HG03378 (cell line): Measurements from ENCODE around the gene KIAA0232.
"Not testable (repeated sequence)": the region's sequence is repeated elsewhere in the genome, so short reads cannot be mapped to it uniquely, and the experiment has no call there.

Source experiments
- ATAC-seq: cut with Tn5 transposase; IDR thresholded peaks from one replicate; pipeline ENCODE4 v1.9.1; 2021; ENCODE audit warnings: mild to moderate bottlenecking, moderate library complexity; ENCODE audit not compliant: unreplicated experiment

The KIAA0232 gene

DNA sequence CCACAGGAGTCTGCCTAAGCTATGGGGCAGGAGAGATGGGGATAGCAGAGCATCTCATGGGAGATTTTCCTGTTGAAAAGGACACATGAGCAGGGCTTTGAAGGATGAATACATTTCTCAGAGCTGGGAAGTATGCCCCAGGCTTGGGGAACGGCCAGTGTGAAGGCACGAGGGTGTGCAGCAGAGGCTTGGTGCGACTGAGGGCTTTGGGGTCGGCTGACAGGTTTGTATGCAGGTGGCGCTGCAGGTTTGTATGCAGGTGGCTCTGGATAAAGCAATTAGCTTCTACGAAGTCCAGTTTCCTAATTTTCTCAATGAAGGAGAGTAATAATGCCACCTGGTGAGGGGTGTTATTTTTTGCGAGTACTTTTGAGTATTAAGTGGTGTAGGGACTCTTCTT is 6.8 kb upstream of the KIAA0232 start:
- no peak for ATAC-seq

DNA sequence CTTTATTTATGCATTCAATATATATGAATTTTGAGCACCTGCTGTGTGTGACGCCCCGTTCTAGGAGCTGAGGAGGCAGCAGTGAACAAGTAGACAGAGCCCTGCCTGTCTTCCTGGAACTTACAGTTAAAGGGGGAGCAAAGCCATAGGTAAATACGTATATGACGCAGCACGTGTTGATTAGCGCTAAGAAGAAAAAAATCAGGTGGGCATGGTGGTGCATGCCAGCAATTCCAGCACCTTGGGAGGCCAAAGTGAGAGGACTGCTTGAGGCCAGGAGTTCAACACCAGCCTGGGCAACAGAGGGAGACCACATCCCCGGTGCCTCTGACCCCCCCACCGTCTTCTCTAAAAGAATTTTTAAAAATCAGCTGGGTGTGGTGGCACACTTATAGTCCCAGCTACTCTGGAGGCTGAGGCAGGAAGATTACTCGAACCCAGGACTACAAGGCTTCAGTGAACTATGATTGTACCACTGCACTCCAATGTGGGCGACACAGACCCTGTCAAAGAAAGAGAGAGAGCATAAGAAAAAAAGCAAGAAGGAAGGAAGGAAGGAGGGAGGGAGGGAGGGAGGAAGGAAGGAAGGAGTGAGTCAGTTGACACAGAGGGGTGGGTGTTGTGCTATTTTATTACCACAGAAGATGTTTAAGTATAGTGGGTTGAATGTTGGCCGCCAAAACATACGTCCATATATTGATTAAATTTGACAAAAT is 5.4 kb upstream of the KIAA0232 start:
- no peak for ATAC-seq

DNA sequence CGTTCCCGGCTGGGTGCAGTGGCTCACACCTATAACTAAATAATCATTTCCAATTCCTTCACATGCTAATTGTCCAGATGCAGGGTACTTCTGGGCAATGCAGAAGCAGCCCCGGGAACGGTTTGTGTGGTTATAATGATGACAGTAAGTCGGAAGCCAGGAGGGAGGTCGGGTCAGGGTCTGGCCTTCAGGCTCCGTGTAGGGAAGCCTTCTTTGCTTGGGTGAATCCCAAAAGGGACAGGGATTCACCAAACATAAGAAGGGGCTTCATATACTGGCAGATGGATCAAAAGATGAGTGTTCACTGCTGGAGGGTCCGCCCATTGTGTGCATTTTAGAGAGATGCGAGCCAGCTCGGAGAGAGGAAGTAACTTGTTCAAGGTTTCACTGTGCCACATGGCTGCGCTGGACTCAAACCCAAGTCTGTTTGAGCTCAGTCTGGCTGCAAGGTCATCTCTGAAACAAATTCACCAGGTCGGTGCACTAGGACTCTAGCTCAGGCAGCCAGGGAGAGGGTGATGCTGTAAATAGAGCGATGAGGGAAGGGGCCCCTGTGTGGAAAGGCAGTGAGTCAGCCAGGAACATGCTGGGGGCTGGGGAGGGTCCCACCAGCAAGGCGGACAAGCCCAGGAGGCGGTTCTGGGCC is 4.8 kb upstream of the KIAA0232 start:
- no peak for ATAC-seq

GRCh38 chr4:6778435-6778834 is 4.1 kb upstream of the KIAA0232 start:
- ATAC-seq, result no peak

GRCh38 chr4:6779667-6780565 is 2.6 kb upstream of the KIAA0232 start:
- no peak for ATAC-seq

GRCh38 chr4:6781113-6781512 is 1.4 kb upstream of the KIAA0232 start:
- ATAC-seq, result no peak

GRCh38 chr4:6781561-6781960 is 966 bp upstream of the KIAA0232 start:
- ATAC-seq, result no peak

GRCh38 chr4:6782846-6783110 is 251 bp downstream of the KIAA0232 start:
- ATAC-seq, result no peak

DNA sequence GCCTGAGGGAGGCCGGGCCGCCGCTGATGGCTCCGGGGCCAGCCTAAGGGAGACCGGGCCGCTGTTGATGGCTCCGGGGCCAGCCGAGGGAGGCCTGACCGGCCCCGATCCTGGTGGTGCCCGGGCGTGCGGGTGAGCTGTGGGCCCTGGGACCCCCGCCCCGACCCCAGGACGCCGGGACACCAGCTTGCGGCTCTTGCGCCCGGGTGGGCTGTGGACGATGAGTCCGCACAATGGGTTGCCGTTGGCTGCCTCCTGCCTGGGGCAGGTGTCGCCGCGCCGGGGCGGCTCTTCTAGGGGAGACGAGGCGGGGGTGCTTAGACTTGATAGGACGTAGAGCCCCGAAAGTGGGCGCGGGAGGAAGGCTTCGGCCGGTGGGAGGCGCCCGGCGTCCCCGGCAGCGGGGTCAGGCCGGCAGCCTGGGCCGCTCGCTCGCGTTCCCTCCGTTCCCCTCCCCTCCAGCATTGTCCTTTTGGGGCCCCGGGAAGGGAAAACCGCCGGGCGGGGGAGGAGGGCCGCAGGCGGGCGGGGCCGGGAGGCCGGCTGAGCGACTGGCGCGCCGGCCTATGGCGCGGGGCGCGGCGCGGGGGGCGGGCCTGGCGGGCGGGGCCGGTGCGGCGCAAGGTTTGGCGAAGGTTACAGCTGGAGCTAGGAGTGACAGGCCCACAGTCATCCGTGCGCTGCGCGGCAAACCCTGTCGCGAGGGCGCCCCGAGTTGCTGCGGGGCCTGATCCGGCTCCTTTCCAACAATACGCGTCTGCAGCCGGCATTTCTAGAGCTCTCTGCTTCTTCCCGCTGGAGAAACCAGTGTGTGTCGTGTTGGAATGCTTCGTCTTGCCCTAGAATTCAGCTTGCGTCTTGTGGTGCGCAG is 819 bp downstream of the KIAA0232 start:
- ATAC-seq, result peak; percentile 68

- ATAC-seq, result no peak
Observed at GRCh38 chr4:6785572-6785925, 3.0 kb downstream of the KIAA0232 start.

DNA sequence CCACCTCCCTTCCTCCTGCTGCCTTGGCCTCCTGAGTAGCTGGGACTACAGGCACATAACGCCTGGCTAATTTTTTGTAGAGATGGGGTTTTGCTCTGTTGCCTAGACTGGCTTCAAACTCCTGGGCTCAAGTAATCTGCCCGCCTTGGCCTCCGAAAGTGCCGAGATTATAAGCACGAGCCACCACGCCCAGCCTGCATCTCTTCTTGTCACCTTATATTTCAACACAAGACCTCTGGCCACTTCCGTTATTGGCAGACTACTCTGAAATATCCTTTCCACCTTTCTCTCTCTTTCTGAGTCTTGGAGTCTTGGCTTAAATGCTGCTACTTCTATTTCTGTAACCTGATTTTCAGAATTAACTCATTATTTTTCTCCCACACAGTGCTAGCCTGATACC is 5.6 kb downstream of the KIAA0232 start:
- ATAC-seq, result no peak

- ATAC-seq, result not testable (repeated sequence)
Observed at GRCh38 chr4:6791245-6791644, 8.7 kb downstream of the KIAA0232 start.

- ATAC-seq, result not testable (repeated sequence)
Observed at GRCh38 chr4:6791796-6792195, 9.3 kb downstream of the KIAA0232 start.

DNA sequence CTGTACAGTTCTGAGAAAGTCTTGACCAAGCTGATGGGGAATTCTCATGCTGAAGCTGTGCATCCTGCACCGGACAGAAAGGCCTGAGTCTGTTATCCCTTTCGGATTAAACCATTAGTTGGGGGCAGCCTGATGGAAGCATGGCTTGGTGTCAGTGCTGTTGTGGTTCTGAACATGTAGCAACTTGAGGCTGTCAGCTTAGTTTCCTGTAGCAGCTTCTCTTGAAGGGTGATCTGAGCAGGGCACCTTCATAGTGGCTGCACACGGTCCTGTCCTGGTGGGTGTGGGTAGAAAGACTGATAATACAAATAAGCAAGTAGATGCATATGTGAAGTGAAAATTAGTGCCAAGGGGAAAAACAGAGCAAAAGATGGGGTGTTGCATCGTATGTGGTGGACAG is 11.7 kb downstream of the KIAA0232 start:
- no peak for ATAC-seq

GRCh38 chr4:6795821-6796220 is 13.3 kb downstream of the KIAA0232 start:
- no peak for ATAC-seq

DNA sequence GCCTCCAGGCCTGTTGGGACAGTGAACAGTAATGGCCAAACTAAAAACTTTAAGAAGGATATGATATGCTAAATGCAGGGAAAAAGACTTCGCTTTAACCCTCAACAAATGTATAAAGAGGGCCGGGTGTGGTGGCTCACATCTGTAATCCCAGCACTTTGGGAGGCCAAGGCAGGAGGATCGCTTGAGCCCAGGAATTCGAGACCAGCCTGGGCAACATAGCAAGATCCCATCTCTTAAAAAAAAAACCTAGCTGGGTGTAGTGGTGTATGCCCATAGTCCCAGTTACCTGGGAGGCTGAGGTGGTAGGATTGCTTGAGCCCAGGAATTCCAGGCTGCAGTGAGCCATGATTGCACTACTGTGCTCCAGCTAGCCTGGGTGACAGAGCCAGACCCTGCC is 14.8 kb downstream of the KIAA0232 start:
- not testable (repeated sequence) for ATAC-seq

DNA sequence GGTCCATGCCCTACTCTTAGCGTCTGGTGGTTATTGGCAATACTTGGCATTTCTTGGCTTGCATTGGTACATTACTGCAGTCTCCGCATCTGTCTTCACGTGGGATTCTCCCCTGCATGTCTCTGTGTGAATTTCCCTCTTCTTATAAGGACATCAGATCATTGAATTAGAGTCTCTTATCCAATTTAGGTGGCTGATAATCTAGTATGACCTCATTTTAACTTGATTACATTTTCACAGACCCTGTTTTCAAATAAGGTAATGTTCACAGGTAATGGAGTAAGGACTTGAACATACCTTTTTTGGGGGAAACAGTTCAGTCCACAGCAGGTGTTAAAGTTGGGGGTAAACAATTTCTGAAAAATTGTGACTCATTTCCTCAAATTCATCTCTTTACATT is 16.6 kb downstream of the KIAA0232 start:
- ATAC-seq, result no peak

GRCh38 chr4:6802025-6802424 is 19.5 kb downstream of the KIAA0232 start:
- no peak for ATAC-seq

GRCh38 chr4:6802626-6803025 is 20.1 kb downstream of the KIAA0232 start:
- ATAC-seq, result no peak

DNA sequence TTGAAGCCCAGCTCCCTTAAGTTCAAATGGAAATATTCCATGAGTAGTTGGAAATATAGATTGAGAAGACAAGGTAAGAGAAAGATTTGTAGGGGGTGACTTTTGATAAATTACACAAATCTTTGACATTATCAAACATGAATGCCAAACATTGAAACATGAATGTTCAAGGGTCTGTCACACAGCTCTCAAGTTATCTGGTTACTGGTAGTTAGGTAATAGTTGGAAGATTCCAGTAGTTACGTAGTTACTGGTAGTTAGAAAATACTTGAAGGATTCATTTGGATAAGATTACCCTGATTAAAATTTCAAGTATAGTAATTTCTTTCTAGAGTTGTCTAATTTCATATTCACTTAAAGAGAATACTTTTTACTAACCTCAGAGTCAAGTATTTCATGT is 20.7 kb downstream of the KIAA0232 start:
- no peak for ATAC-seq

DNA sequence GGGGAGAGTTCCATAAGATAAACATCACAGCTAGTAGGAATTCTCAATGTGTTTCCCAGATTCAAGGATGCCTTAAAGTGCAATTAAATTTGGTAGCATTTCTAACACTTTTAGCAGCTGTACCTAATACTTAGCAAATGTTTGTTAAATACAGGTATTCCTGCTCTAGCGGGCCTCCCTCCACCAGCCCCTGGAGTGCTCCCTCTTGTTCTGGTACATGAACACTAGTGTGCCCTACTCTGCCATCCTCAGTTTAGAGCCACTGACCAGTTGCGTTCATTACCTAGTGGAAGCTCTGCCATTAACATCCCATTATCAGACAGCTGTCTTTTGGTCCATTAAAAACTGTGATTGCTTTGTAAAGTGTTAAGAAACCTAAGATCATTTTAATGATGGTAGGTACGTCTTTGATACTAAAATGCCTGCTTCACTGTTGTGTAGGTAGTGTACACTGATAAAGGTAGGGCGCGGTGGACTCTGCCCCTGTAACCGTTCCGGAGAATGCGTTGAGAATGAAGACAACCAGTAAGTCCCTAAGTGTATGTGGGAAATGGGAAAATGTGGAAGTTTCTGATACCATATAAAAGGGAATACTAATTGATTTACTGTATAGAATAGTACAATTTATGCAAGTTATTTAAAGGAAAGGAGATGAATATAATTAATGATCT is 21.7 kb downstream of the KIAA0232 start:
- ATAC-seq, result no peak
